NB4 (cell line): ENCODE data around the gene TMCO4.

Source experiments
- CTCF ChIP-seq: IDR thresholded peaks from one replicate; pipeline ENCODE4 v1.5.1; 2012; ENCODE audit warnings: low read depth, low read length
- POLR2A ChIP-seq: IDR thresholded peaks from 2 replicates; pipeline ENCODE4 v1.6.1; 2011; ENCODE audit warnings: mild to moderate bottlenecking; ENCODE audit not compliant: insufficient read length; ENCODE audit errors: extremely low read depth
- TF ChIP-seq, protein P1 (sequence below): IDR thresholded peaks from 2 replicates; pipeline ENCODE4 v1.6.1; 2011; ENCODE audit warnings: low read depth, low read length

GRCh38 chr1:19710825-19711611 is 88.7 kb downstream of the TMCO4 start:
- TF ChIP-seq CTCF (no peak), POLR2A (no peak)
- TF ChIP-seq, protein P1, sequence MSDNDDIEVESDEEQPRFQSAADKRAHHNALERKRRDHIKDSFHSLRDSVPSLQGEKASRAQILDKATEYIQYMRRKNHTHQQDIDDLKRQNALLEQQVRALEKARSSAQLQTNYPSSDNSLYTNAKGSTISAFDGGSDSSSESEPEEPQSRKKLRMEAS, result peak; percentile 41; the same call in 1 of the 2 replicates
